ENCODE measurements around the gene GPR27. TPM values are rescaled to one million over a fixed set of nuclear protein-coding genes. Genes with fewer than 3 reads are reported as not detected.
A peak's percentile ranks its signal among the peaks of the same experiment; 100 is the strongest.

The GPR27 gene
- total and polyA plus RNA-seq, 4 donors = 0.59 to 7.7 (median 3.2) TPM

- peaks cover 0 to 9% (median 8%) of the 10 kb centered on the region in 3 donors for H3K27me3 ChIP-seq (ENCODE audit: control insufficient read depth in 3 of 3, insufficient read depth in 3 of 3, low read length in 2 of 3)
- H3K9ac ChIP-seq (ENCODE audit: insufficient read depth in 1 of 2, low read length in 2 of 2) = no peak overlapping the region
- ATAC-seq (ENCODE audit: insufficient read depth, low FRiP score) (no peak), DNase-seq (no peak)
- no peak overlapping the region for H3K27ac ChIP-seq (ENCODE audit: low read depth in 1 of 2, low read length in 1 of 2)
- 81 to 83% methylated on average over 3 of the region's 3 CpGs for WGBS, 2 donors
- H3K36me3 ChIP-seq (ENCODE audit: control insufficient read depth in 4 of 4, insufficient read depth in 4 of 4, low read length in 4 of 4) = no peaks in the 10 kb centered on the region
- no peaks in the 10 kb centered on the region for H3K4me1 ChIP-seq (ENCODE audit: control insufficient read depth in 5 of 5, insufficient read depth in 5 of 5, low read length in 5 of 5)
- no peak for TF ChIP-seq CTCF (IDR thresholded peaks at IDR 0.05; ENCODE audit: control extremely low read depth, extremely low read depth)
- peaks cover 0 to 3% (median 2%) of the 10 kb centered on the region in 4 donors for H3K9me3 ChIP-seq (ENCODE audit: control insufficient read depth in 4 of 4, insufficient read depth in 3 of 4, low read length in 3 of 4)
- no peak overlapping the region for H3K4me3 ChIP-seq
Measured at GRCh38 chr3:71744738-71745137, 8.9 kb upstream of the GPR27 start.

- Histone ChIP-seq H3K4me3 (no peak overlapping the region), H3K4me1 (ENCODE audit: control insufficient read depth in 5 of 5, insufficient read depth in 5 of 5, low read length in 5 of 5) (peaks cover 0 to 10% (median 3%) of the 10 kb centered on the region in 5 donors)
- 89 to 91% methylated on average over 4 of the region's 4 CpGs for WGBS, 2 donors
Measured at GRCh38 chr3:71751602-71752001, 2.1 kb upstream of the GPR27 start.

GRCh38 chr3:71752831-71753700, 589 bp upstream of the GPR27 start:
- peaks cover 0 to 10% (median 3%) of the 10 kb centered on the region in 5 donors for H3K4me1 ChIP-seq (ENCODE audit: control insufficient read depth in 5 of 5, insufficient read depth in 5 of 5, low read length in 5 of 5)
- no peak for TF ChIP-seq CTCF (IDR thresholded peaks at IDR 0.05; ENCODE audit: control extremely low read depth, extremely low read depth)
- H3K27me3 ChIP-seq (ENCODE audit: control insufficient read depth in 3 of 3, insufficient read depth in 3 of 3, low read length in 2 of 3) = peaks cover 0 to 63% (median 63%) of the 10 kb centered on the region in 3 donors
- no peak overlapping the region for H3K9ac ChIP-seq (ENCODE audit: insufficient read depth in 1 of 2, low read length in 2 of 2)
- H3K4me3 ChIP-seq = peak overlapping the region; percentile 64
- ATAC-seq (ENCODE audit: insufficient read depth, low FRiP score) (no peak), DNase-seq (peak in 1 of 3 donors; percentile 12)
- H3K9me3 ChIP-seq (ENCODE audit: control insufficient read depth in 4 of 4, insufficient read depth in 3 of 4, low read length in 3 of 4) = no peaks in the 10 kb centered on the region
- H3K36me3 ChIP-seq (ENCODE audit: control insufficient read depth in 4 of 4, insufficient read depth in 4 of 4, low read length in 4 of 4) = no peaks in the 10 kb centered on the region
- 10 to 20% methylated on average over 39 to 68 of the region's 68 CpGs for WGBS, 2 donors
- no peak overlapping the region for H3K27ac ChIP-seq (ENCODE audit: low read depth in 1 of 2, low read length in 1 of 2)

More at GRCh38 chr3:71751602-71752001, 2.1 kb upstream of the GPR27 start:
- DNase-seq = no peak
- Histone ChIP-seq H3K27me3 (ENCODE audit: control insufficient read depth in 3 of 3, insufficient read depth in 3 of 3, low read length in 2 of 3) (peaks cover 0 to 53% (median 51%) of the 10 kb centered on the region in 3 donors), H3K9me3 (ENCODE audit: control insufficient read depth in 4 of 4, insufficient read depth in 3 of 4, low read length in 3 of 4) (no peaks in the 10 kb centered on the region), H3K9ac (ENCODE audit: insufficient read depth in 1 of 2, low read length in 2 of 2) (no peak overlapping the region), H3K36me3 (ENCODE audit: control insufficient read depth in 4 of 4, insufficient read depth in 4 of 4, low read length in 4 of 4) (no peaks in the 10 kb centered on the region), H3K27ac (ENCODE audit: low read depth in 1 of 2, low read length in 1 of 2) (no peak overlapping the region)
- TF ChIP-seq CTCF (IDR thresholded peaks at IDR 0.05; ENCODE audit: control extremely low read depth, extremely low read depth) = no peak
- ATAC-seq (ENCODE audit: insufficient read depth, low FRiP score) = no peak
